ENCODE results near the gene DNAL4.

Gene DNAL4

GRCh38 chr22:38788021-38788816 lies 5.7 kb downstream of the DNAL4 start:
- DNase-seq: peak in 5 of 51 donors; percentile 13 to 65 (median 27)

GRCh38 chr22:38786631-38787030 lies 7.3 kb downstream of the DNAL4 start:
- no peak for DNase-seq

DNA sequence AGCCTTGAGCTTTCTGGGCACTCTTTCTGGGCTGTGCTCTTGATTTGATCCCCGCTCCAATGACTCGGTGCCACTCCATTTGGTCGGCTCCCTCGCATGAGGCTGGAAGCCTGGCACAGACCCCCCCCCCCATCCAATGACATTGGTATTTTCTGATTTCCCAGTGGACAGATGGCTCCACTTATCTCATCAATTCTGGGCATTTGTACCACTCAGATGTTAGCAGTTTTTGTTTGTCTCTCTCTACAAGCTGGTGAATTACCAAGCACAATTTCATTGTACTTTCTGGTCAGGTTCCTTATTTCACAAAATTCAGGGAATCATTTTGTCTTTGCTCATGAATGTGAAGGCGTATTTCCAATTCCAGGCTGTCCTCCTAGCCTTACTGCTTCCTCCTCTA lies 9.1 kb downstream of the DNAL4 start:
- DNase-seq: no peak

- no peak for DNase-seq
Measured at GRCh38 chr22:38784035-38784434, 9.9 kb downstream of the DNAL4 start.

- DNase-seq: no peak
Measured at GRCh38 chr22:38783095-38783615, 10.8 kb downstream of the DNAL4 start.

DNA sequence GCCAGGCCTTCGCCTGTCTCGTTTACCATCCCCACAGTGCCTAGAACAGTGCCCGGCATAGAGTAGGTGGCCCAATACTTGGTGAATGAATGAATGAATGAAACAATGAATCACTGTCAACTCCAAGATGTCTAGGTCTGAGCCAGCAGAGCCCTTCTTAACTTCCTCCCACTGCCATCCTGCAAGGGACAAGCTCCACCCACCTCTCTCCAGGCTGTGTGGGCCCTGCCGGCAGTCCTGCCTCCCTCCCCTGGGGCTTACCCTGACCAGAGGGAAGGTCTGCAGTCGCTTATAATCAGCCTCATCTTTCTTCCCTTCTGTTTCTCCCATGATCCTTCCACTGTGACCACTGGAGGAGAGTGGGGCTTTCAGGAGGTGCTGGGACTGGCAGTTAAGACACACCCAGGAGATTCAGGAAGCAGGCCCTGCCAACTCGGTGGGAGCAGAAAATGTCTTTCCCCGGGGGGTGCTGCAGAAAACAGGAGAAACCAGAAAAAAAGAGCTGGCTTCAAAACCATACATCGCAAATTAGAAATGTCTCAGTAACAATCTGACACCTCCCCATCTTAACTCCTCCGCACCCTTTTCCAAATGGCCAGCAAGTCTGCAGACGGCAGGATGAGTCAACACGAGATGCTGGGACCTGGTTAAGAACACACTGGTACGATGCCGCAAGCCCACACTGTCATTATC lies 11.4 kb downstream of the DNAL4 start:
- peak in 2 of 51 donors; percentile 23 to 70 for DNase-seq

DNA sequence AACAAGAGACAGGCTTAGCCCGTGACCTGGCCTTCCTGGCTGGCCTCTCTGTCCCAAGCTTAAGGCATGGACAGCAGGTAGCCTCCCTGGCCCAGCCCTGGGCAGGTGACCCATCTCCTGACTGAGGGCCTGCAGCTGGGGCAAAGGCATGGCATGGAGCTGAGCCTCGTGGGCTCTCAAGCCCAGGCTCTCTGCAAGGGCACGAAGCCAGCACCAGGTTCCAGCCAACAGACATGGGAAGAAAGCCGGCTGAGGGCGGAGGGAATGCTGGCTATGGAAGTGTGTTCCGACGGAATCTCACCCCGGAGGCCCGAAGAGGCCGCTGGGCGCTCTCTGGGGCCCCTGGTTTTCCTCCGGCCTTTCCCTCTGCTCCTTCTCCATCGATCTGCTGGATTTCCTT lies 12.9 kb downstream of the DNAL4 start:
- DNase-seq: peak in 18 of 51 donors; percentile 14 to 44 (median 26)

DNA sequence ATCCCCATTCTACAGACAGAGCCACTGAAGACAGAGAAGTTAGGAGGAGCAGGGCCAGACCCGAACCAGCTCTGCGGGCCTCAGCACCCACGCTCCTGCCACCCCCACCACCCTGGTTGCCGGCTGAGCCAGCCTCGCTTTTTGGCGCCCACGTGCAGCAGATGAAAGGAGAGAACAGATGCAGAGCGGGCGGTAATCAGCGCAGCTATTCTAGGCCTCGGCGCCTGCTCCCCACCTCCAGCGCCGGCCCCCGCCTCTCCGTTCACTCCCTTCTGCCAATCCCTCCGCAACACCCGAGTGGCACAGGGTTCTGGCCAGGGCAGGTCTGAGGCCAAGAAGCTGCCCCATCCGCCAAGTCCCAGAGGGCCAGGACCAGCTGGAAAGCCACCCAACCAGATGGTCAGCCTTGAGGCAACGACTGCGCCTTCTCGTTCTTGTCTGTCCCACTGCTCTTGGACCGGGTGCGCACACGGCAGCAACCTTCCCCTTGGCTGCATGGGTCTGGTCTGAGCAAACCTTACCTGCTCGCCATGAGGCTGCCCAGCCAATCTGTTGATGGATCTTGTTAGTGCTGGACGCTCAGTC lies 16.8 kb downstream of the DNAL4 start:
- peak in 4 of 51 donors; percentile 7 to 63 (median 26) for DNase-seq

GRCh38 chr22:38776086-38776485 lies 17.9 kb downstream of the DNAL4 start:
- DNase-seq: no peak

- DNase-seq: no peak
Measured at GRCh38 chr22:38775656-38776055, 18.3 kb downstream of the DNAL4 start.

- peak in 1 of 51 donors; percentile 21 for DNase-seq
Measured at GRCh38 chr22:38774496-38775166, 19.3 kb downstream of the DNAL4 start.

- DNase-seq: no peak
Measured at GRCh38 chr22:38773363-38773946, 20.5 kb downstream of the DNAL4 start.

GRCh38 chr22:38772623-38772873 lies 21.4 kb downstream of the DNAL4 start:
- no peak for DNase-seq

DNA sequence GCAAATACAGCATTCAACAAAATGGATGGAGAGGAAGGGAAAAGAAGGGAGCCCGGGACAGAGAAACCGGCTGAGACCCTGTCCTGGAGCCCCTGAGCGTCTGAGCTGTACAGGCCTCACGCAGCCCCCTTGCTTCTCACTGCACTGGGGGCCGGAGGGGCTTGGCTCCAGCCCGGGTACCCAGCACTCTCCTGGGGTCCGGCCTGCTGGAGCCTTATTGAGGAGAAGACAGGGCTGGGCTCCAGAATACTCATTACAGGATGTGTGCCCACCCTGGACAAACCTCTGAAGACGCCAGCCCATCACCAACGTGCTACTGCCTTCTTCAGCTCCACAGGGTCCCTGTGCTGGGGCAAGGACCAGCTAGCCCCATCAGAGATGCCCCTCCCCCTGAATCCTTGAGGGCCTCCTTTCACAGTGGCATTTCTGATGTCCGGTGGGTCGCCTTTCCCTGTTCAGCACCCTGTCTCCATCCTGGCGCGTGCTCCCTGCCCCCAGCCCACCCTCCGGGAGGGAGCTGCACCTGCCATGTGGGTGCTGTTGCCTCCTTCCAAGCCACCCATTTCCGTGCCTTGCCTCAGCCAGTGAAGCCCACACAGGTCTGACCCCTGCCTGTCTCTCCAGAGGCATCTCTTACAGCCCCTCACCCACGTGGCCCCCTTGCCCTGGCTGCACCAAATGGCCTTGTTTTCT lies 23.5 kb downstream of the DNAL4 start:
- no peak for DNase-seq

GRCh38 chr22:38768036-38768435 lies 25.9 kb downstream of the DNAL4 start:
- DNase-seq: no peak

DNA sequence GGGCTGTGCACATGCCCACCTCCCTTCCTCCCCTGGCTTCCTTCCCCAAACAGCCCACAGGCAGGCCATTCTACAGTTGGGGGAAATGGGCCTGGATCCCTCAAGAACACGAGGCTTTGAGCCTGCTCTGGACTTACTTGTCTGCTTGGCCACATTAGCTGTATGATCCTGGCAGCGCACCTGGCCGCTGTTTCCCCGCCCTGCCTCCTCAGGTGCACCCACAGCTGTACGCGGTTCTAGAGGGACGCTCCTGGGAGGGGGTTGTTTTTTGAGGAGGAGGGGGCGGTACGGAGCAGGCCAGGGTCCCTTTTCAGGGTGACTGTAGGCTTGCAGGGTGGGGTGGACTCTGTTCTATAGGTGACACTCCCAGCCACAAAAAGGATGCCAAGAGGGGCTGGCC lies 26.6 kb downstream of the DNAL4 start:
- no peak for DNase-seq

DNA sequence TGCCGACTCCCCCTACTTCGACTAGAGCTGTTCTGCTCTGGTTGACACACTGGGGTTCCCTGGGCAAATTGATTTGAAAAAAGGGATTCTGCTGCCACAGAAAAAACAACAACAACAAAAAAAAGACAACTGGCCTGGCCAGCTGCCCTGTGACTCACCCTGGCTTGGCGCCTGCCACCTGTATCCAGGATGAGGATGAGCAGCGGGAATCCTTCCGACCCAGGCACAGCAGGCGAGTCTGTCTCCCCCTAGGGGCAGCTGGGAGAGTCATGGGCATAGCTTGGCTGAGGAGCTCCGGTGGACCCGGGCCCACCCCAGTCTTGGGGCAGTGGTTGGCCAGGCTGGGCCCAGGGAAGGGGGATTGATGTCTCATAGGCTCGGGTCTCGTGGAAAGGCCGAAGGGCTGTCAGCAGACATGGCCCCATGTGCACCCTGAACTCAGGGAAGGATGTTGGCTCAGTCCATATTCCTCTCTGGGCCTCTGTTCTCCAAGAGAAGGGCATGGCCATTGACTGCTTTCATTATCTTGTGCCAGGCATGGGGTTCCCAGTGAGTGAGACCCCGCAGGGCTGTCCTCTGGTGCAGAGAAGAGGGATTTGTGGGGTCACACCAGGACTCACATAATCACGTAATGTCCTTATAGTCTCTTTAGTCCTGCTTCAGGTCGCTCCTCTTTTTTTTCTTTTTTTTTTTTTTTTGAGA lies 27.7 kb downstream of the DNAL4 start:
- peak in 41 of 51 donors; percentile 11 to 82 (median 54) for DNase-seq

DNA sequence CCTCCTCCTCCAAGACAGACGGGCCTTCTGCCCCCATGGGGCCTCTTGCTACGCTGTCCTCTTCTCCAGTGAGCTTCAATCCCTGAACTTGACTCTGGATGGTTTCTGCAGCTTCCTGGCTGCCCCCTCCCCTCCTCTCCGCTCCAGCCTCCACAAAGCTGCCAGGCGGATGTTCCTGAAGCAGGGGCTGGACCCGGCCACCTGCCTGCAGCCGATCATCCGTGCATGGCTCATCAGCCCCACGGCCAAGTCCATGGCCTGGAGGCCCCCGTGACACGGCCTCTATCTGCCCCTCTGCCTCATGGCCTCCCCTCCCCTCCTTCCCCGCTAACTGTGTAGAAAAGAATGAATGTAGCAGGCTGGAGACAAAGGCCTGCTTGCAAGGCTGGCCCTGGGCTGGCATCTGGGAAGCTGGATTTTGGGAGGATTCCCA lies 31.4 kb downstream of the DNAL4 start:
- peak in 8 of 51 donors; percentile 8 to 57 (median 28) for DNase-seq

- no peak for DNase-seq
Measured at GRCh38 chr22:38761202-38762162, 32.5 kb downstream of the DNAL4 start.
